Measurements from ENCODE around the gene PRAMEF12. TPM values are rescaled to one million over a fixed set of nuclear protein-coding genes. Genes with fewer than 3 reads are reported as not detected.

Gene PRAMEF12
- total and polyA plus RNA-seq, 10 of the 15 experiments (the other 5 are each of a cell fraction or from before 2014, with no cell fraction given) = not detected

DNA sequence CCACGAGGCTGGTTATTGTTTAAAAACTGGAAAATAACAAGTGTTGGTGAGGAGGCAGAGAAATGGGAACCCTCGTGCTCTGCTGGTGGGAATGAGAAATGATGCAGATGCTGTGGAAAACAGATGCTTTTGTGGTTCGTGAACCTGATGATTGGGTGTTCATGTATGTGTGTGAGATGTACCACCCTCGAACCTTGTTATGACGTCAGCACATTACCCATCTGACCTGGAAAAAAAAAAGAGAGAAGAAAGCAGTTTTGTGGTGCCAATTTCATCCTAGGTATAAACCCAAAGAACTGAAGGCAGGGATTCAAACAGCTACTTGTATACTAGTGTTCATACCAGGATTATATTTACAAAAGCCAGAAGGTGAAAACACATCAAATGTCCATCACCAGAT, 33.9 kb upstream of the PRAMEF12 start:
- RAD21 ChIA-PET (ENCODE audit: unreplicated experiment) = no interaction called here
- H2AFZ ChIP-seq (ENCODE audit: control insufficient read depth, low read depth, low read length) = no peak overlapping the region
- SMC1A ChIA-PET (ENCODE audit: uncharacterized antibody, unreplicated experiment) = no interaction called here
- POLR2A ChIA-PET = no interaction called here
- TF ChIP-seq CBX5 (IDR thresholded peaks at IDR 0.05; ENCODE audit: low read depth) (no peak), GATAD2B (conservative IDR thresholded peaks at IDR 0.05; ENCODE audit: low read depth) (no peak), NR2F1 (conservative IDR thresholded peaks at IDR 0.05) (no peak), CBFB (IDR thresholded peaks at IDR 0.05; ENCODE audit: low read depth) (no peak), MYB (IDR thresholded peaks at IDR 0.05; ENCODE audit: borderline replicate concordance, low read depth, low read length) (no peak), YY1 (IDR thresholded peaks at IDR 0.05; ENCODE audit: low read depth, low read length) (no peak), RAD51 (IDR thresholded peaks at IDR 0.05) (no peak), SREBF1 (IDR thresholded peaks at IDR 0.05; ENCODE audit: low read length) (no peak), RAD21 (IDR thresholded peaks at IDR 0.05; ENCODE audit: insufficient read depth, low read depth, low read length) (no peak), NFYB (IDR thresholded peaks at IDR 0.05; ENCODE audit: insufficient read depth, low read depth, low read length) (no peak), RFX5 (IDR thresholded peaks at IDR 0.05; ENCODE audit: low read depth, low read length) (no peak), FOXM1 (IDR thresholded peaks at IDR 0.05; ENCODE audit: low read depth, low read length) (no peak), POLR2A (IDR thresholded peaks at IDR 0.05; ENCODE audit: low read depth, low read length) (no peak)
- TF ChIP-seq, protein P1, sequence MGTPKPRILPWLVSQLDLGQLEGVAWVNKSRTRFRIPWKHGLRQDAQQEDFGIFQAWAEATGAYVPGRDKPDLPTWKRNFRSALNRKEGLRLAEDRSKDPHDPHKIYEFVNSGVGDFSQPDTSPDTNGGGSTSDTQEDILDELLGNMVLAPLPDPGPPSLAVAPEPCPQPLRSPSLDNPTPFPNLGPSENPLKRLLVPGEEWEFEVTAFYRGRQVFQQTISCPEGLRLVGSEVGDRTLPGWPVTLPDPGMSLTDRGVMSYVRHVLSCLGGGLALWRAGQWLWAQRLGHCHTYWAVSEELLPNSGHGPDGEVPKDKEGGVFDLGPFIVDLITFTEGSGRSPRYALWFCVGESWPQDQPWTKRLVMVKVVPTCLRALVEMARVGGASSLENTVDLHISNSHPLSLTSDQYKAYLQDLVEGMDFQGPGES (IDR thresholded peaks at IDR 0.05) = no peak
- TF ChIP-seq, protein P2, sequence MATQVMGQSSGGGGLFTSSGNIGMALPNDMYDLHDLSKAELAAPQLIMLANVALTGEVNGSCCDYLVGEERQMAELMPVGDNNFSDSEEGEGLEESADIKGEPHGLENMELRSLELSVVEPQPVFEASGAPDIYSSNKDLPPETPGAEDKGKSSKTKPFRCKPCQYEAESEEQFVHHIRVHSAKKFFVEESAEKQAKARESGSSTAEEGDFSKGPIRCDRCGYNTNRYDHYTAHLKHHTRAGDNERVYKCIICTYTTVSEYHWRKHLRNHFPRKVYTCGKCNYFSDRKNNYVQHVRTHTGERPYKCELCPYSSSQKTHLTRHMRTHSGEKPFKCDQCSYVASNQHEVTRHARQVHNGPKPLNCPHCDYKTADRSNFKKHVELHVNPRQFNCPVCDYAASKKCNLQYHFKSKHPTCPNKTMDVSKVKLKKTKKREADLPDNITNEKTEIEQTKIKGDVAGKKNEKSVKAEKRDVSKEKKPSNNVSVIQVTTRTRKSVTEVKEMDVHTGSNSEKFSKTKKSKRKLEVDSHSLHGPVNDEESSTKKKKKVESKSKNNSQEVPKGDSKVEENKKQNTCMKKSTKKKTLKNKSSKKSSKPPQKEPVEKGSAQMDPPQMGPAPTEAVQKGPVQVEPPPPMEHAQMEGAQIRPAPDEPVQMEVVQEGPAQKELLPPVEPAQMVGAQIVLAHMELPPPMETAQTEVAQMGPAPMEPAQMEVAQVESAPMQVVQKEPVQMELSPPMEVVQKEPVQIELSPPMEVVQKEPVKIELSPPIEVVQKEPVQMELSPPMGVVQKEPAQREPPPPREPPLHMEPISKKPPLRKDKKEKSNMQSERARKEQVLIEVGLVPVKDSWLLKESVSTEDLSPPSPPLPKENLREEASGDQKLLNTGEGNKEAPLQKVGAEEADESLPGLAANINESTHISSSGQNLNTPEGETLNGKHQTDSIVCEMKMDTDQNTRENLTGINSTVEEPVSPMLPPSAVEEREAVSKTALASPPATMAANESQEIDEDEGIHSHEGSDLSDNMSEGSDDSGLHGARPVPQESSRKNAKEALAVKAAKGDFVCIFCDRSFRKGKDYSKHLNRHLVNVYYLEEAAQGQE (IDR thresholded peaks at IDR 0.05; ENCODE audit: low read depth, low read length) = no peak
- TF ChIP-seq, protein P3, sequence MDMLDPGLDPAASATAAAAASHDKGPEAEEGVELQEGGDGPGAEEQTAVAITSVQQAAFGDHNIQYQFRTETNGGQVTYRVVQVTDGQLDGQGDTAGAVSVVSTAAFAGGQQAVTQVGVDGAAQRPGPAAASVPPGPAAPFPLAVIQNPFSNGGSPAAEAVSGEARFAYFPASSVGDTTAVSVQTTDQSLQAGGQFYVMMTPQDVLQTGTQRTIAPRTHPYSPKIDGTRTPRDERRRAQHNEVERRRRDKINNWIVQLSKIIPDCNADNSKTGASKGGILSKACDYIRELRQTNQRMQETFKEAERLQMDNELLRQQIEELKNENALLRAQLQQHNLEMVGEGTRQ (IDR thresholded peaks at IDR 0.05; ENCODE audit: borderline replicate concordance, low read depth, low read length) = no peak
- no peaks in the 10 kb centered on the region for H3K27me3 ChIP-seq (replicated peaks in 1 of 2; ENCODE audit: control insufficient read depth in 2 of 2, insufficient read depth in 2 of 2, low read length in 1 of 2)
- no peaks in the 10 kb centered on the region for H3K79me2 ChIP-seq (ENCODE audit: control insufficient read depth, insufficient read depth, low read length)
- FAIRE-seq (no peak), ATAC-seq (no peak), DNase-seq (ENCODE audit: low read depth, low spot score) (no peak)
- in situ Hi-C loops (cut with MboI) (no loop called here), intact Hi-C loops (cut with micrococcal nuclease; ENCODE audit: unreplicated experiment) (no loop called here)
- H3K4me1 ChIP-seq (ENCODE audit: control insufficient read depth, insufficient read depth, low read length) = no peaks in the 10 kb centered on the region
- 11% methylated on average over 5 of the region's 5 CpGs for WGBS (ENCODE audit: insufficient coverage, insufficient replicate concordance, low lambda C conversion rate, missing lambda C conversion rate)
- no peak overlapping the region for H3K27ac ChIP-seq (ENCODE audit: control insufficient read depth, insufficient read depth)
- H4K20me1 ChIP-seq (ENCODE audit: control insufficient read depth, insufficient read depth) = no peaks in the 10 kb centered on the region
- no peak overlapping the region for H3K4me3 ChIP-seq
- H3K4me2 ChIP-seq (ENCODE audit: control insufficient read depth, insufficient read depth) = no peak overlapping the region
- H3K9ac ChIP-seq (ENCODE audit: control insufficient read depth, insufficient read depth, low read length) = no peak overlapping the region
- BruUV-seq (replicated peaks) = no TSS peak
- no peaks in the 10 kb centered on the region for H3K9me3 ChIP-seq (replicated peaks; ENCODE audit: control insufficient read depth, insufficient read depth, low read length)
- CTCF ChIA-PET = no interaction called here
- H3K36me3 ChIP-seq (ENCODE audit: control insufficient read depth in 2 of 2, insufficient read depth in 2 of 2, low read length in 1 of 2) = no peaks in the 10 kb centered on the region

Data from GM12878 (cell line).